GM04504 (cell line): ENCODE results near the gene ZBTB12.
A peak's percentile ranks its signal among the peaks of the same experiment; 100 is the strongest.
"Not testable (repeated sequence)": the region's sequence is repeated elsewhere in the genome, so short reads cannot be mapped to it uniquely, and the experiment has no call there.

Source experiments
- DNase-seq: peaks from one replicate; pipeline ENCODE4 v3.0.0-alpha.2; 2012; ENCODE audit warnings: low read depth

The ZBTB12 gene

GRCh38 chr6:31919624-31920303, 17.9 kb upstream of the ZBTB12 start:
- no peak for DNase-seq

- DNase-seq, result no peak
Observed at GRCh38 chr6:31918069-31918720, 16.3 kb upstream of the ZBTB12 start.

- no peak for DNase-seq
Observed at GRCh38 chr6:31915756-31916155, 13.9 kb upstream of the ZBTB12 start.

GRCh38 chr6:31915351-31915750, 13.5 kb upstream of the ZBTB12 start:
- no peak for DNase-seq

- no peak for DNase-seq
Observed at GRCh38 chr6:31911826-31912585, 10.1 kb upstream of the ZBTB12 start.

- DNase-seq, result not testable (repeated sequence)
Observed at GRCh38 chr6:31909298-31909697, 7.4 kb upstream of the ZBTB12 start.

GRCh38 chr6:31908791-31909190, 6.9 kb upstream of the ZBTB12 start:
- no peak for DNase-seq

GRCh38 chr6:31908255-31908654, 6.4 kb upstream of the ZBTB12 start:
- DNase-seq, result not testable (repeated sequence)

- peak; percentile 42 for DNase-seq
Observed at GRCh38 chr6:31907158-31907813, 5.4 kb upstream of the ZBTB12 start.

- not testable (repeated sequence) for DNase-seq
Observed at GRCh38 chr6:31906727-31907126, 4.8 kb upstream of the ZBTB12 start.

- DNase-seq, result no peak
Observed at GRCh38 chr6:31906122-31906521, 4.2 kb upstream of the ZBTB12 start.

GRCh38 chr6:31905041-31905440, 3.2 kb upstream of the ZBTB12 start:
- no peak for DNase-seq

GRCh38 chr6:31903957-31904356, 2.1 kb upstream of the ZBTB12 start:
- no peak for DNase-seq

- DNase-seq, result no peak
Observed at GRCh38 chr6:31901415-31901952, 402 bp downstream of the ZBTB12 start.

- DNase-seq, result no peak
Observed at GRCh38 chr6:31900917-31901414, 920 bp downstream of the ZBTB12 start.

- no peak for DNase-seq
Observed at GRCh38 chr6:31899882-31900722, 1.8 kb downstream of the ZBTB12 start.

- DNase-seq, result no peak
Observed at GRCh38 chr6:31899215-31899614, 2.7 kb downstream of the ZBTB12 start.

GRCh38 chr6:31898383-31899011, 3.4 kb downstream of the ZBTB12 start:
- no peak for DNase-seq

GRCh38 chr6:31897612-31898382, 4.1 kb downstream of the ZBTB12 start, which contains the start of gene EHMT2:
TSS of gene EHMT2 (minus strand) at chr6:31897698. CDS start at chr6:31897677, 21 bp downstream.
- peak; percentile 61 for DNase-seq
